Measurements from ENCODE around the gene KLHL9.

GRCh38 chr9:21322911-21323461 is 12.2 kb downstream of the KLHL9 start:
- no peak for TF ChIP-seq ZNF423 (tag by site-specific recombination; IDR thresholded peaks at IDR 0.05)
- TF ChIP-seq ZNF654 (tag by site-specific recombination; IDR thresholded peaks at IDR 0.05; ENCODE audit: low read depth): no peak

Measured in HEK293 (cell line).